Fibroblast of villous mesenchyme (primary cell): ENCODE measurements around the gene CD320. TPM values are rescaled to one million over a fixed set of nuclear protein-coding genes. Genes with fewer than 3 reads are reported as not detected.

Source experiments
- DNase-seq: peaks from one replicate; pipeline ENCODE4 v3.0.0-alpha.2; 2010; ENCODE audit warnings: low read depth
- H3K4me3 ChIP-seq: 2 replicates; pipeline ENCODE4 v1.5.1; 2011; ENCODE audit warnings: low read depth, mild to moderate bottlenecking, low read length
- CTCF ChIP-seq: IDR thresholded peaks from 2 replicates; pipeline ENCODE4 v1.5.1; 2012; ENCODE audit warnings: low read depth, mild to moderate bottlenecking, low read length; ENCODE audit not compliant: insufficient read depth
- total RNA-seq: library from RNA; depleted of rRNA; stranded (reverse); fragments of >200 nt; gene quantifications from 2 replicates; pipeline ENCODE4 v1.2.3, GENCODE V29; 2012

The CD320 gene
- total RNA-seq, 1 donor = 18.1 TPM

GRCh38 chr19:8331263-8331845 lies 23.2 kb upstream of the CD320 start:
- TF ChIP-seq CTCF = no peak
- no peak overlapping the region for H3K4me3 ChIP-seq
- no peak for DNase-seq

GRCh38 chr19:8329996-8330395 lies 21.8 kb upstream of the CD320 start:
- no peak for DNase-seq
- no peak overlapping the region for H3K4me3 ChIP-seq
- TF ChIP-seq CTCF = no peak

- H3K4me3 ChIP-seq = no peak overlapping the region
- no peak for TF ChIP-seq CTCF
- no peak for DNase-seq
Observed at GRCh38 chr19:8325454-8325853, 17.3 kb upstream of the CD320 start.

- no peak for DNase-seq
- H3K4me3 ChIP-seq = no peak overlapping the region
- no peak for TF ChIP-seq CTCF
Observed at GRCh38 chr19:8324186-8325050, 16.3 kb upstream of the CD320 start.

GRCh38 chr19:8323781-8324185 lies 15.6 kb upstream of the CD320 start:
- H3K4me3 ChIP-seq = no peak overlapping the region
- no peak for DNase-seq
- TF ChIP-seq CTCF = no peak

- DNase-seq = no peak
- no peak for TF ChIP-seq CTCF
Observed at GRCh38 chr19:8322638-8322997, 14.5 kb upstream of the CD320 start.

More at GRCh38 chr19:8322638-8322997, 14.5 kb upstream of the CD320 start:
- peak overlapping the region; percentile 73 for H3K4me3 ChIP-seq
